ENCODE data around the gene SYTL3. TPM values are rescaled to one million over a fixed set of nuclear protein-coding genes. Genes with fewer than 3 reads are reported as not detected.
A peak's percentile ranks its signal among the peaks of the same experiment; 100 is the strongest.

The SYTL3 gene
- total RNA-seq, 1 experiment from 2014 or later = 0.28 TPM

DNA sequence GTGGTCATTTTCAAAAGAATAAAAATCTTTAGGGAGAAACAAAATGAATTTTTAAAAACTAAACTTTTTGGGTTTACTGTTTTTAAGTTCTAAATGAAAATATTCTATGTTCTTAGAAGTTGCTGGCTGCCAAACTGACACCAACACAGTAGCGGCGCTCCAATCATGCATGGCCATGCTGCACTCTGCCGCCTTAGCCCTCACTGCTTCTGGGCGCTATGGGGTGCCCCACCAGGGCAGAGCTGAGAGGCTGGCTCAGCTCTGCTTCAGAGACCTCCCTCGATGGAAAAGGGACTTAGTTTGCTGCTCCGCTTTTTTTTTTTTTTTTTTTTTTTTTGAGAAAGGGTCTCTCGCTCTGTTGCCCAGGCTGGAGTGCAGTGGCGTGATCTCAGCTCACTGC is 148.5 kb downstream of the SYTL3 start:
- ChIA-PET POLR2A (no interaction called here), CTCF (interaction anchor here (0.7 to 2.4 kb wide), 3 partner anchors 11 to 312 kb away, joined by 3 to 6 read pairs (median 4); no protein-coding TSS in a partner anchor)
- no peak overlapping the region for H3K27ac Mint-ChIP-seq
- H3K4me3 Mint-ChIP-seq = no peak overlapping the region
- peaks cover 91% of the 10 kb centered on the region for H3K4me1 Mint-ChIP-seq
- ATAC-seq = no peak
- no peak for DNase-seq (ENCODE audit: low spot score)
- 0 out of 2 replicates have a peak, but pooled peaks cover 3% of the 10 kb centered on the region for H3K36me3 Mint-ChIP-seq
- no peaks in the 10 kb centered on the region for H3K27me3 Mint-ChIP-seq (ENCODE audit: low read depth)
- TF ChIP-seq SMAD3 (CRISPR knock-in tag; IDR thresholded peaks at IDR 0.05; ENCODE audit: borderline replicate concordance) = no peak
- no peak for TF ChIP-seq TEAD1 (CRISPR knock-in tag; IDR thresholded peaks at IDR 0.05)
- TF ChIP-seq ZNF423 (CRISPR knock-in tag; IDR thresholded peaks at IDR 0.05) = no peak
- no peak for TF ChIP-seq CBFB (CRISPR knock-in tag; IDR thresholded peaks at IDR 0.05; ENCODE audit: low read depth)
- TF ChIP-seq GABPB1 (CRISPR knock-in tag; IDR thresholded peaks at IDR 0.05) = no peak
- no peak for TF ChIP-seq ELF4 (CRISPR knock-in tag; IDR thresholded peaks at IDR 0.05; ENCODE audit: low read depth)
- TF ChIP-seq, protein P1, sequence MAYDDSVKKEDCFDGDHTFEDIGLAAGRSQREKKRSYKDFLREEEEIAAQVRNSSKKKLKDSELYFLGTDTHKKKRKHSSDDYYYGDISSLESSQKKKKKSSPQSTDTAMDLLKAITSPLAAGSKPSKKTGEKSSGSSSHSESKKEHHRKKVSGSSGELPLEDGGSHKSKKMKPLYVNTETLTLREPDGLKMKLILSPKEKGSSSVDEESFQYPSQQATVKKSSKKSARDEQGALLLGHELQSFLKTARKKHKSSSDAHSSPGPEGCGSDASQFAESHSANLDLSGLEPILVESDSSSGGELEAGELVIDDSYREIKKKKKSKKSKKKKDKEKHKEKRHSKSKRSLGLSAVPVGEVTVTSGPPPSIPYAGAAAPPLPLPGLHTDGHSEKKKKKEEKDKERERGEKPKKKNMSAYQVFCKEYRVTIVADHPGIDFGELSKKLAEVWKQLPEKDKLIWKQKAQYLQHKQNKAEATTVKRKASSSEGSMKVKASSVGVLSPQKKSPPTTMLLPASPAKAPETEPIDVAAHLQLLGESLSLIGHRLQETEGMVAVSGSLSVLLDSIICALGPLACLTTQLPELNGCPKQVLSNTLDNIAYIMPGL (CRISPR knock-in tag; IDR thresholded peaks at IDR 0.05) = no peak
- TF ChIP-seq ZNF281 (CRISPR knock-in tag; IDR thresholded peaks at IDR 0.05) = no peak
- TF ChIP-seq SOX15 (CRISPR knock-in tag; IDR thresholded peaks at IDR 0.05) = no peak
- TF ChIP-seq PRRX2 (CRISPR knock-in tag; IDR thresholded peaks at IDR 0.05) = no peak
- TF ChIP-seq ZNF263 (CRISPR knock-in tag; IDR thresholded peaks at IDR 0.05; ENCODE audit: low read depth) = no peak
- TF ChIP-seq, protein P2, sequence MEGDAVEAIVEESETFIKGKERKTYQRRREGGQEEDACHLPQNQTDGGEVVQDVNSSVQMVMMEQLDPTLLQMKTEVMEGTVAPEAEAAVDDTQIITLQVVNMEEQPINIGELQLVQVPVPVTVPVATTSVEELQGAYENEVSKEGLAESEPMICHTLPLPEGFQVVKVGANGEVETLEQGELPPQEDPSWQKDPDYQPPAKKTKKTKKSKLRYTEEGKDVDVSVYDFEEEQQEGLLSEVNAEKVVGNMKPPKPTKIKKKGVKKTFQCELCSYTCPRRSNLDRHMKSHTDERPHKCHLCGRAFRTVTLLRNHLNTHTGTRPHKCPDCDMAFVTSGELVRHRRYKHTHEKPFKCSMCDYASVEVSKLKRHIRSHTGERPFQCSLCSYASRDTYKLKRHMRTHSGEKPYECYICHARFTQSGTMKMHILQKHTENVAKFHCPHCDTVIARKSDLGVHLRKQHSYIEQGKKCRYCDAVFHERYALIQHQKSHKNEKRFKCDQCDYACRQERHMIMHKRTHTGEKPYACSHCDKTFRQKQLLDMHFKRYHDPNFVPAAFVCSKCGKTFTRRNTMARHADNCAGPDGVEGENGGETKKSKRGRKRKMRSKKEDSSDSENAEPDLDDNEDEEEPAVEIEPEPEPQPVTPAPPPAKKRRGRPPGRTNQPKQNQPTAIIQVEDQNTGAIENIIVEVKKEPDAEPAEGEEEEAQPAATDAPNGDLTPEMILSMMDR (IDR thresholded peaks at IDR 0.05) = no peak
- TF ChIP-seq SP1 (CRISPR knock-in tag; conservative IDR thresholded peaks at IDR 0.05) = no peak
- no peak for TF ChIP-seq ZSCAN18 (CRISPR knock-in tag; IDR thresholded peaks at IDR 0.05)
- TF ChIP-seq TP53 (CRISPR knock-in tag; IDR thresholded peaks at IDR 0.05) = no peak
- no peak for TF ChIP-seq ZNF671 (CRISPR knock-in tag; IDR thresholded peaks at IDR 0.05)
- TF ChIP-seq ZNF232 (CRISPR knock-in tag; IDR thresholded peaks at IDR 0.05) = no peak
- no peaks in the 10 kb centered on the region for H3K9me3 Mint-ChIP-seq

GRCh38 chr6:158799051-158799792 is 149.4 kb downstream of the SYTL3 start:
- POLR2A ChIA-PET = no interaction called here
- H3K4me1 Mint-ChIP-seq = peaks cover 91% of the 10 kb centered on the region
- DNase-seq (ENCODE audit: low spot score) (no peak), ATAC-seq (no peak)
- no peaks in the 10 kb centered on the region for H3K27me3 Mint-ChIP-seq (ENCODE audit: low read depth)
- H3K9me3 Mint-ChIP-seq = no peaks in the 10 kb centered on the region
- H3K36me3 Mint-ChIP-seq = 0 out of 2 replicates have a peak, but pooled peaks cover 3% of the 10 kb centered on the region
- CTCF ChIA-PET = interaction anchor here (0.7 to 1.6 kb wide), 3 partner anchors 10 to 311 kb away, joined by 3 to 7 read pairs (median 4); no protein-coding TSS in a partner anchor
- TF ChIP-seq ESRRA (CRISPR knock-in tag; IDR thresholded peaks at IDR 0.05; ENCODE audit: borderline replicate concordance) (no peak), FOXP4 (CRISPR knock-in tag; IDR thresholded peaks at IDR 0.05) (no peak), ZNF219 (CRISPR knock-in tag; IDR thresholded peaks at IDR 0.05; ENCODE audit: borderline replicate concordance) (no peak), JAZF1 (CRISPR knock-in tag; IDR thresholded peaks at IDR 0.05) (no peak), ZMAT4 (CRISPR knock-in tag; IDR thresholded peaks at IDR 0.05) (no peak), NFATC4 (CRISPR knock-in tag; IDR thresholded peaks at IDR 0.05) (no peak), OVOL2 (CRISPR knock-in tag; IDR thresholded peaks at IDR 0.05; ENCODE audit: borderline replicate concordance) (no peak)
- TF ChIP-seq, protein P1 (CRISPR knock-in tag; IDR thresholded peaks at IDR 0.05) = no peak
- no peak overlapping the region for H3K4me3 Mint-ChIP-seq
- H3K27ac Mint-ChIP-seq = peak overlapping the region; percentile 94; the same call in 1 of the 2 replicates

All from WTC11 (cell line).